BE2C (cell line): ENCODE data around the gene VPS11.

Source experiments
- DNase-seq: peaks from one replicate; pipeline ENCODE4 v3.0.0-alpha.2; 2020
- H3K27me3 ChIP-seq: fragments of 250-450 bp; sonication (Bioruptor Pico); 2 replicates; pipeline ENCODE4 v1.5.1; 2020; ENCODE audit warnings: mild to moderate bottlenecking
- H3K36me3 ChIP-seq: fragments of 250-450 bp; sonication (Bioruptor Pico); 2 replicates; pipeline ENCODE4 v1.5.1; 2020; ENCODE audit warnings: mild to moderate bottlenecking
- H3K4me1 ChIP-seq: fragments of 250-450 bp; sonication (Bioruptor Pico); 2 replicates; pipeline ENCODE4 v1.5.1; 2020
- H3K4me3 ChIP-seq: 2 replicates; pipeline ENCODE4 v1.5.1; 2011; ENCODE audit warnings: low read depth, low read length
- H3K9me3 ChIP-seq: fragments of 250-450 bp; sonication (Bioruptor Pico); 2 replicates; pipeline ENCODE4 v1.5.1; 2020
- TF ChIP-seq, protein P1 (sequence below): IDR thresholded peaks from 2 replicates; pipeline ENCODE4 v1.5.1; 2012; ENCODE audit warnings: mild to moderate bottlenecking, low read depth, low read length

VPS11 gene

GRCh38 chr11:119078675-119079420 is 11.2 kb downstream of the VPS11 start:
- H3K27me3 ChIP-seq = no peaks in the 10 kb centered on the region
- H3K36me3 ChIP-seq = peaks cover 50% of the 10 kb centered on the region
- TF ChIP-seq, protein P1, sequence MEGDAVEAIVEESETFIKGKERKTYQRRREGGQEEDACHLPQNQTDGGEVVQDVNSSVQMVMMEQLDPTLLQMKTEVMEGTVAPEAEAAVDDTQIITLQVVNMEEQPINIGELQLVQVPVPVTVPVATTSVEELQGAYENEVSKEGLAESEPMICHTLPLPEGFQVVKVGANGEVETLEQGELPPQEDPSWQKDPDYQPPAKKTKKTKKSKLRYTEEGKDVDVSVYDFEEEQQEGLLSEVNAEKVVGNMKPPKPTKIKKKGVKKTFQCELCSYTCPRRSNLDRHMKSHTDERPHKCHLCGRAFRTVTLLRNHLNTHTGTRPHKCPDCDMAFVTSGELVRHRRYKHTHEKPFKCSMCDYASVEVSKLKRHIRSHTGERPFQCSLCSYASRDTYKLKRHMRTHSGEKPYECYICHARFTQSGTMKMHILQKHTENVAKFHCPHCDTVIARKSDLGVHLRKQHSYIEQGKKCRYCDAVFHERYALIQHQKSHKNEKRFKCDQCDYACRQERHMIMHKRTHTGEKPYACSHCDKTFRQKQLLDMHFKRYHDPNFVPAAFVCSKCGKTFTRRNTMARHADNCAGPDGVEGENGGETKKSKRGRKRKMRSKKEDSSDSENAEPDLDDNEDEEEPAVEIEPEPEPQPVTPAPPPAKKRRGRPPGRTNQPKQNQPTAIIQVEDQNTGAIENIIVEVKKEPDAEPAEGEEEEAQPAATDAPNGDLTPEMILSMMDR = no peak
- no peaks in the 10 kb centered on the region for H3K9me3 ChIP-seq
- DNase-seq = no peak
- H3K4me1 ChIP-seq = no peaks in the 10 kb centered on the region
- H3K4me3 ChIP-seq = no peak overlapping the region

DNA sequence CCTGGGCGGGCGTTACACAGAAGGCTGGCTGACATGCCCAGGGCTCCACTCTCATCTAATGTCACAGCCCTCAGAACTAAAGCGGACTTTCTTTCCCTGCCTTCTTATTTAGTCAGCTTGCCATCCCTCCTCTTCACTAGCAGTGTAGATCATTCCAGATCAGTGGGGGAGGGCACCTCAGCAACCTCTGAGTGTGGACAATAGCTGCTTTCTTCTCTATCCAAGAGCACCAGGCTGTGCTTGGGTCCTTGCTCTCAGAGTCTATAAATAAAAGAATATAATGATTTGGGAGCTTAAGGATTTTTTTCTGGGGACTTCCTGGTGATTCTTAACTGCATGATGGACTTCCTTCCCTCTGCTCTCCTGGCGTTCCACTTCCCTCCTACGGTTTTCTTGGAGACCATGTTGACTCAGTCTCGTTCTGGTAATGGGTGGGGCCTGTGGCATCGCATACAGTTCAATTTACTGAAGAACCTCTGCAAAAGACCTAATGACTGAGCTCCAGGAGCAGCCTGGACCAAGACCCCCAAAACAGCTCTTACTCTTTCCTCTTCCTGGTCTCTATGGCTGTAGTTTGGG is 14.2 kb downstream of the VPS11 start:
- no peak for DNase-seq
- H3K36me3 ChIP-seq = peaks cover 38% of the 10 kb centered on the region
- no peaks in the 10 kb centered on the region for H3K9me3 ChIP-seq
- TF ChIP-seq, protein P1 = no peak
- no peak overlapping the region for H3K4me3 ChIP-seq
- H3K4me1 ChIP-seq = no peaks in the 10 kb centered on the region
- no peaks in the 10 kb centered on the region for H3K27me3 ChIP-seq

- TF ChIP-seq, protein P1 = no peak
- peak; percentile 93 for DNase-seq
- H3K27me3 ChIP-seq = no peaks in the 10 kb centered on the region
- peaks cover 8% of the 10 kb centered on the region; the same call in 1 of the 2 replicates for H3K4me1 ChIP-seq
- H3K36me3 ChIP-seq = peaks cover 12% of the 10 kb centered on the region
- H3K9me3 ChIP-seq = no peaks in the 10 kb centered on the region
- H3K4me3 ChIP-seq = peak within 1 kb of the TSS; percentile 86
Observed at GRCh38 chr11:119084663-119085436, 17.2 kb downstream of the VPS11 start, which contains the start of gene HMBS. Gene HMBS, plus strand, starts transcription at chr11:119084881. Its CDS starts 153 bp downstream, at chr11:119085034.

- DNase-seq = peak; percentile 33
- peaks cover 8% of the 10 kb centered on the region; the same call in 1 of the 2 replicates for H3K4me1 ChIP-seq
- peak overlapping the region; percentile 86 for H3K4me3 ChIP-seq
- H3K36me3 ChIP-seq = peaks cover 12% of the 10 kb centered on the region
- TF ChIP-seq, protein P1 = no peak
- H3K9me3 ChIP-seq = no peaks in the 10 kb centered on the region
- no peaks in the 10 kb centered on the region for H3K27me3 ChIP-seq
Observed at GRCh38 chr11:119085437-119085847, 17.8 kb downstream of the VPS11 start.

DNA sequence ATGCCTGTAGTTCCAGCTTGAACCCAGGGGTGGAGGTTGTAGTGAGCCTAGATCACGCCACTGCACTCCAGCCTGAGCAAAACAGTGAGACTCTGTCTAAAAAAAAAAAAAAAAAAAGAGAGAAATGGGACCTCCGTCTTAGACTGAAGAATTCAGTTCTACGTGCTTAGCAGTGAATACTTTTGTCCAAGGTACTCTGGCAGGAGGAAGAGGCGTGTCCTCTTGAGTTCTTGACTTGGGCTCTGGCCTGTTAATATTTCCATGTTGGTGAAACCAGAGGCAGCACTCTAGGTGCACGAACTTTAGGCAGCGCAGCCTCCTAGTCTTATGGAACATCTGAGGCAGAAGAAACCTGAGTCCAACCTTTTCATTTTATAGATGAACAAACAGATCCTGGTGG is 19.5 kb downstream of the VPS11 start:
- TF ChIP-seq, protein P1 = no peak
- Histone ChIP-seq H3K36me3 (peaks cover 7% of the 10 kb centered on the region), H3K4me3 (no peak overlapping the region), H3K9me3 (no peaks in the 10 kb centered on the region), H3K4me1 (peaks cover 8% of the 10 kb centered on the region; the same call in 1 of the 2 replicates), H3K27me3 (no peaks in the 10 kb centered on the region)
- no peak for DNase-seq
